LHCN-M2 (cell line): ENCODE data around the gene CNOT10. TPM values are rescaled to one million over a fixed set of nuclear protein-coding genes. Genes with fewer than 3 reads are reported as not detected.
A peak's percentile ranks its signal among the peaks of the same experiment; 100 is the strongest.
"Not testable (repeated sequence)": the region's sequence is repeated elsewhere in the genome, so short reads cannot be mapped to it uniquely, and the experiment has no call there.

Experiments
- DNase-seq: peaks from one replicate; pipeline ENCODE4 v3.0.0-alpha.2; 2012; ENCODE audit warnings: low read depth
- total RNA-seq: library from RNA; depleted of rRNA; stranded (reverse); fragments of >200 nt; gene quantifications from 2 replicates; pipeline ENCODE4 v1.2.3, GENCODE V29; 2014

The CNOT10 gene
- total RNA-seq, 1 experiment from 2014 or later = 26.5 TPM

DNA sequence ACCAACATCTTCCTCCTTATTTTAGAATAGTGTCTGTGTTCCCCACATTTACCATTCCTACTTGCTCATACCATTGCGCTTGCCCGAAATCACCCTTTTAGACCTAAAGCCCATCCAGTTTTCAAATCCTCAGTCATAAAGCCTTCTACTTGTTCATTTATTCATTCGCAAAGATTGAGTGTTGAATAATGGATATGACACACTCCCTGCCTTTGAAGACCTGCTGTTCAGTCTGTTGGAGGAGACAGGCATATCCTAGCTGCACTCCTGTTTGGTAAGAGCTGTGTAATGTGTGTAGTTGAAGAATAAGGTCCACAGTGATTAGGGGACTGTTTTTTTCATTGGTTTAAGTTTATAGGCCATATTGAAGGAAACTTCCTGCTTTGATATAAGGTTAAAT lies 1.7 kb downstream of the CNOT10 start:
- DNase-seq = no peak

DNA sequence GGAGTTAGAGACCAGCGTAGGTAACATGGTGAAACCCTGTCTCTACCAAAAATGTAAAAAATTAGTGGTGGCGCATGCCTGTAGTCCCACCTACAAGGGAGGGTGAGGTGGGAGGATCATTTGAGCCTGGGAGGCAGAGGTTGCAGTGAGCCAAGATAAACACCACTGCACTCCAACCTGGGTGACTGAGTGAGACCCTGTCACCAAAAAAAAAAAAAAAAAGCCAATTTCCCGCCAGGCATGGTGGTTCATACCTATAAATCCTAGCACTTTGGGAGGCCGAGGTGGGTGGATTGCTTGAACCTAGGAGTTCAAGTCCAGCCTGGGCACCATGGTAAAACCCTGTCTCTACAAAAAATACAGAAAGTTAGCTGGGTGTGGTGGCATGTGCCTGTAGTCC lies 6.9 kb downstream of the CNOT10 start:
- DNase-seq = no peak

DNA sequence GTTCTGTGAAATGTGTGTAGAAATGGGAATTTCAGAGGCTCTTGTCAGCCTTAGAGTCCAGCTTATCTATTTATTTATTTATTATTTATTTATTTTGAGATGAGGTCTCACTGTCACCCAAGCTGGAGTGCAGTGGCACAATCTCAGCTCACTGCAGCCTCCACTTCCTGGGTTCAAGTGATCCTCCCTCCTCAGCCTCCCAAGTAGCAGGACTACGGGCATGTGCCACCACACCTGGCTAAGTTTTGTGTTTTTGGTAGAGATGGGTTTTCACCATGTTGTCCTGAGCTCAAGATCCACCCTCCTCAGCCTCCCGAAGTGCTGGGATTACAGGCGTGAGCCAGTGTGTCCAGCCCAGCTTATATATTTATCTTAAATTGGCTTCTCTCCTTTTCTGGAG lies 11.5 kb downstream of the CNOT10 start:
- DNase-seq = no peak

- no peak for DNase-seq
Observed at GRCh38 chr3:32698506-32698905, 13.5 kb downstream of the CNOT10 start.

DNA sequence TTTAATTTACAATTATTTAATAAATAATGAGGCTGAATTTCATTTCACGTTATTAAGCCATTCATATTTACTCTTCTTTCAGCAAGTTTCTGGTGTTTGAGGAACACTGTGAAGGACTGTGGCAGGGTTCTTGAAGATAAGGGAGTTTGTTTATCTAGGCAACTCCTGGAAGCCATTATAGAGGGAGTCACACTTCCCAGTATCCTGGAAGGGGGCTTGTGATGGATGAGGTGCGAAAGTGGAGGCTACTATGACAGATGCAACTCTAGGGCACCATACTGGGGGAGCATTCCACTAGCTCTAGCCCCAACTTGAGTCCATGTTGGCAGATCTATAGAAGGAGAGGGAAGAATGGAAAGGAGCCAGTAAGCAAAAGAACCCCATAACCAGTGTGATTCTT lies 14.4 kb downstream of the CNOT10 start:
- no peak for DNase-seq

DNA sequence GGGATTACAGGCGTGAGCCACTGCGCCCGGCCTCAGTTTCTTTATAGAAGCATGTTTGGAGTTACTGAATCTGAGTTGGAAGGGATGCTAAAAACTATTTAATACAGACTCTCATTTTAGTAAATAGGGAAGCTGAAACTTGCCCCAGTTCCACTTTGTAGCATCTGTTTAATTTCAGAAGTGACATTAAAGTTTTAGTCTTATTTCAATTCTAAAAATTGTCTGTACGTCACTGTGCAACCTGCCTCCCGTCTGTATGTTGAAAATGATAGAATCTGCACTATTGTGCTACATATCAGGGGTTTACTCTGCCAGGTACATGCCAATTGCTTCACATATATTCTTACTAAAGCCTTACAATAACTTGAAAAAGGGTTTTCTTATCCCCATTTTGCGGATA lies 15.3 kb downstream of the CNOT10 start:
- no peak for DNase-seq

DNA sequence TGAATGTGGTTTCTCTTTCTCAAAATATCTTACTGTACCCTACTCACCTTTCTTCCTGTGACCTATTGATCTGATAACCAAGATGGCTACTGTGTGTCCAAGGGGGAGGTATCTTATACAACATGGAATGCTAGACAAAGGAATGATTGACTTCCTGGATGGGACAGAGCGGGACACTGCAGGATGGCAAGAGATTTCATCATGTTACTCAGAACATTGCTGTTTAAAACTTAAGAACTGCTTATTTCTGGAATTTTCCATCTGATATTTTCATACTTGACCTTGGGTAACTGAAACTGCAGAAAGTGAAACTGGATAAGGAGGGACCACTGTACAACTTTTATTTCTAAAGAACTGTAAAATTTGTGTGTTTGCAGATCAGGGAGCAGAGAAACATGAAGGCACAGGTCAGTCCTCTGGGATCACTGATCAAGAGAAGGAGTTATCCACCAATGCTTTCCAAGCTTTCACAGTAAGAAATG lies 18.5 kb downstream of the CNOT10 start:
- DNase-seq = no peak

DNA sequence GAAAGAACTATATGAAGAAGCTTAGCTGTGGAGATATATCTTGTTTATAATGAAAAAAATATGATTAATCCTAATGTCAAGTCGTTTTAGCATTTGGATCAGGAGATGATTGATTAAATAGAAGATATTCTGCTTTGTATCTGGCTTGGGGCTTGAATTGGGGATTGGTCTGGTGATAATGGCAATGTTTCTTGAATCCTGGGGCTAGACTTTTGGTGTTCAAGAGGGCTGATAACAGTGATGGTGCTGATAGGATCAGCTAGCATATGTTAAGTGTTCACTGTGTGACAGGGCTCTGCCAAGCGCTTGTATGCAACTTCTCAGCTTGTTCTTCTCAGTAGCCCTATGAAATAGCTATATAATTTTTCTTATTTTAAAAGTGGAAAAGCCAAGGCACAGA lies 20.2 kb downstream of the CNOT10 start:
- DNase-seq = no peak

DNA sequence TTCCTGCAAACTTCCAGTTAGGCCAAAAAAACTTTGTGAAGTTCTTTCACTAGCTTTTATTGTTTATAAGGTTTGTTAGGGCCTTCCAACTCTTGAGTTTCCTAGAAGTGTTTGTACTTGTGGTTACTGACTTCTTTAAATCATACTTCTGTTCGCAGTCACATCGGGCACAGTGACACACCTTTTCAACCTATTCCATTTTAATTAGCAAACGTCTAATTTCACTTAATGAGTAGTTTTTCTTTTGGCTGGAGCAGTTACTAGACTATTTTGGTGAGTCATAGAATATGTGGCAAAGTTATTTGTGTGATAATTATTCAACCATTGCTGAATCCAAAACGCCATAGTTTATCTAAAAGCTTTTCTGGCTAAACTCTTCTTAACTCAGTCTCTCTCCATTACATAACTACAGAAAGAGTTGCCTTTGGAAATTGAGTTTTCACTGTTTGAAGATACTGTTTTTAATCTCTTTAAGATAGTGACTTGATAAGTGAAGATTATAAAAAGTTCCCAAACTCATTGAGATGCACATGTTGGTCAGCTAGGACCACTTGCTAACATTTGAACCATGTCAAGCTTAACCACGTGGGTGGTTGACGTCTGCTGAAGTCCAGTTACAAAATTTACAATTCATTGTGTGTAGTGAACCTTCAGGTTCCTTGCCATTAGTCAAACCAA lies 21.5 kb downstream of the CNOT10 start:
- no peak for DNase-seq

DNA sequence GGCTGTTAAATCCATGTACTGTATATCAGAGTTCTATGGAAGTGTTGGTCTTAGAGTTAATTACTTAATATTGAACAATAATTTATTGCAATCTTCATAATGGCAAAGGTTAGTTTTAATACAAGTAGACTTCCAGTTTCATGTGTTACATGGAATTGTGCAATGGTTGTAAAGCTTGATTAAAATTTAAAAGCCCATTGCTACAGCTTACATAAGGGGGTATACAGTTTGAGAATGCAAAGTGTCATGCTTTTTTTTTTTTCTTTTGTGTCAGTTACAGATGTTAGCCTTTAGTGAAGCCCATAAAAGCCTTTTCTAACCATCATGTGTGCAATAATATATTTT lies 22.0 kb downstream of the CNOT10 start:
- DNase-seq = no peak

- no peak for DNase-seq
Observed at GRCh38 chr3:32708672-32709283, 23.8 kb downstream of the CNOT10 start.

- DNase-seq = peak; percentile 61
Observed at GRCh38 chr3:32709346-32709745, 24.4 kb downstream of the CNOT10 start.

GRCh38 chr3:32712506-32713055 lies 27.6 kb downstream of the CNOT10 start:
- DNase-seq = no peak

GRCh38 chr3:32713181-32713580 lies 28.2 kb downstream of the CNOT10 start:
- no peak for DNase-seq

- DNase-seq = no peak
Observed at GRCh38 chr3:32719335-32719734, 34.3 kb downstream of the CNOT10 start.

DNA sequence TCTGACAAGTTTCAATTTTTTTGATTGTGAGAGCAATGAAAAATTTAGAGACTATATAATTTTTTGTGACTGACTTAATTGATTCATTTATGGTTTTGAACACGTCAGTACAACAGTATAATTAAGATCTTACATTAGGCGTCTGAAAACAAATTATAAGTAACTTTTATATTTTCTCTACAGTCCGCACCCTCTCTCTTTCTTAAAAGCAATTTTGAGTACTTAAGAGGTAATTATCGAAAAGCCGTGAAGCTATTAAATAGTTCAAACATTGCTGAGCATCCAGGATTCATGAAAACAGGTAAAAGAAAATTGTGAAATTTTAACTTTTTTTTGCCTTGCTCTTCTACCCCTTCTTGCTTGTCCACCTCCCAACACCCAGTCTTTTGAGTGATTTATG lies 34.9 kb downstream of the CNOT10 start:
- DNase-seq = no peak

GRCh38 chr3:32725721-32726120 lies 40.7 kb downstream of the CNOT10 start:
- DNase-seq = peak; percentile 36

- DNase-seq = peak; percentile 29
Observed at GRCh38 chr3:32733631-32734229, 48.7 kb downstream of the CNOT10 start.

GRCh38 chr3:32734756-32735155 lies 49.8 kb downstream of the CNOT10 start:
- DNase-seq = no peak

- DNase-seq = not testable (repeated sequence)
Observed at GRCh38 chr3:32743470-32743869, 58.5 kb downstream of the CNOT10 start.

GRCh38 chr3:32743934-32744333 lies 58.9 kb downstream of the CNOT10 start:
- peak; percentile 64 for DNase-seq

GRCh38 chr3:32751377-32751776 lies 66.4 kb downstream of the CNOT10 start:
- no peak for DNase-seq

GRCh38 chr3:32755761-32756160 lies 70.8 kb downstream of the CNOT10 start:
- DNase-seq = no peak
